Stomach (tissue), 4 donors: Measurements from ENCODE around the gene UBR2.

Experiments used
- POLR2A ChIP-seq, 4 donors: fragments of 450-650 bp; IDR thresholded peaks; one replicate each; pipeline ENCODE4 v1.6.1; 2016; ENCODE audit warnings: antibody characterized with exemption in 4 of 4, control low read depth in 2 of 4, mild to moderate bottlenecking in 1 of 4, moderate library complexity in 1 of 4
- TF ChIP-seq, protein P1 (sequence below), 7 experiments: fragments of 450-650 bp in 4 of 7; fragments of 200-600 bp in 3 of 7; sonication (generic) in 3 of 7; IDR thresholded peaks; one replicate each; pipeline ENCODE4 v1.5.1; 2016 to 2019; ENCODE audit warnings: antibody characterized with exemption in 7 of 7, control low read depth in 2 of 7, mild to moderate bottlenecking in 1 of 7

DNA sequence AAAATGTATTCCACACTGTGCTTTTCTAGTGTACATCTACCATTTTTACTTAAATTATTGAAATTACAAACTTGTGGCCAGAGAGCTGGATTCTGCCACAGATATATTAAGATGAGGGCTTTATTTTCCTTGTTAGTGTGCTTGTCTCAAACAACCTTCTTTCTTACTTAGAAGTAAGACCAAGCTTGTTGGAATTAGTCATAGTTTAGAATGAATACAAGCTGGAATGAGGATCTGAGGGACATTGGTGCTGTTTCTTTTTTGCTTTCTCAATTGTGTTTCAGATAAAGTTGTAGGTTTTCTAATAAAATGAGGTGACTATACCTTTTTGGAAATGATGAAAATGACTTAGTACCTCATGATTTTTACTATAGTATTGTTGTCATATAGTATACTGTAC is 40.3 kb downstream of the UBR2 start:
- TF ChIP-seq, protein P1, sequence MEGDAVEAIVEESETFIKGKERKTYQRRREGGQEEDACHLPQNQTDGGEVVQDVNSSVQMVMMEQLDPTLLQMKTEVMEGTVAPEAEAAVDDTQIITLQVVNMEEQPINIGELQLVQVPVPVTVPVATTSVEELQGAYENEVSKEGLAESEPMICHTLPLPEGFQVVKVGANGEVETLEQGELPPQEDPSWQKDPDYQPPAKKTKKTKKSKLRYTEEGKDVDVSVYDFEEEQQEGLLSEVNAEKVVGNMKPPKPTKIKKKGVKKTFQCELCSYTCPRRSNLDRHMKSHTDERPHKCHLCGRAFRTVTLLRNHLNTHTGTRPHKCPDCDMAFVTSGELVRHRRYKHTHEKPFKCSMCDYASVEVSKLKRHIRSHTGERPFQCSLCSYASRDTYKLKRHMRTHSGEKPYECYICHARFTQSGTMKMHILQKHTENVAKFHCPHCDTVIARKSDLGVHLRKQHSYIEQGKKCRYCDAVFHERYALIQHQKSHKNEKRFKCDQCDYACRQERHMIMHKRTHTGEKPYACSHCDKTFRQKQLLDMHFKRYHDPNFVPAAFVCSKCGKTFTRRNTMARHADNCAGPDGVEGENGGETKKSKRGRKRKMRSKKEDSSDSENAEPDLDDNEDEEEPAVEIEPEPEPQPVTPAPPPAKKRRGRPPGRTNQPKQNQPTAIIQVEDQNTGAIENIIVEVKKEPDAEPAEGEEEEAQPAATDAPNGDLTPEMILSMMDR (IDR thresholded peaks at IDR 0.05) = no peak
- TF ChIP-seq POLR2A (IDR thresholded peaks at IDR 0.05) = no peak
